Measurements from ENCODE around the gene KATNB1.

KATNB1 gene

DNA sequence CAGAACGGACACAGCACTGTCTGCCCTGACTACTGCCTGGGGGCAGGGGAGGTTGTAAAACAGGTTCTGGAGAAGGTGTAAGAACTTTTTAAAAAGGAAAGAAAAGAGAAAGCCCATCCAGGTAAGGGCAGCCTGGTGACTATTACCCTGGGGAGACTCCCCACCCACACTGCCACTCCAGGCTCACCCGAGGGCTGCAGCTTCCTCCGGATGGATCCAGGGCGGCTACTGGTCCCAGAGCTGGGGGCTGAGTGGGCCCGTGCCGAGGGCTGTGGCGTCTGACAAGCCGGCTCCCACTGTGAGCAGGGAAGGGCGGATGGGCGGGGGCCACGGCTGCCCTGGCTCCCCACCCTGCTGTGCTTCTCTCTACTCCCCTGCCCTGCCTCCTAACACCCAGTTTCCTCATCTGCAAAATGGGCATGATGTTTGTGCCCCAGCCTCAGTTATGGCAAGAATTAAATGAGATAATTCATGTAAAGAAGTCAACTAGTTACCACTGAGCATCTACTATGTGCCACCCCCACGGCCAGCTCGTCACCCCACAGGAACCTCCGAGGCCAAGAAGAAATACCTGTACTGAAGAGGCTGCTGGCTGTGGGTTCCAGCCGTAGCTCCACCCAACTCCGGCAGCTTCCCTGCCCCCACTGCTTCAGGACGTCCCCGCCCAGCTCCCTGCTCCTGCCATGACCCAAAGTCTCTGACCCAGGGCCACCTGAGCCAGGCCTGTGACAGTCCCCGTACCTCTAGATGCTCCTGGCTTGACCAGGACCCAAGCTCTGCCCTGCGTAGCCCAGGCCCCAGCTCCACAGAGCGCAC, 24.2 kb downstream of the KATNB1 start:
- DNase-seq (ENCODE audit: extremely low spot score), result no peak
- POLR2A ChIA-PET, result interaction anchor here (0.8 kb wide), 1 partner anchor 24 kb away, joined by 5 read pairs; the partner anchor contains the start of gene KATNB1
- TF ChIP-seq ARNT (IDR thresholded peaks at IDR 0.05) (no peak), NFRKB (IDR thresholded peaks at IDR 0.05) (no peak), SUZ12 (IDR thresholded peaks at IDR 0.05) (no peak), L3MBTL2 (conservative IDR thresholded peaks at IDR 0.05) (no peak), ZNF384 (IDR thresholded peaks at IDR 0.05) (no peak), TARDBP (IDR thresholded peaks at IDR 0.05) (no peak), FOXA1 (IDR thresholded peaks at IDR 0.05) (no peak)
- CTCF ChIA-PET, result no interaction called here

DNA sequence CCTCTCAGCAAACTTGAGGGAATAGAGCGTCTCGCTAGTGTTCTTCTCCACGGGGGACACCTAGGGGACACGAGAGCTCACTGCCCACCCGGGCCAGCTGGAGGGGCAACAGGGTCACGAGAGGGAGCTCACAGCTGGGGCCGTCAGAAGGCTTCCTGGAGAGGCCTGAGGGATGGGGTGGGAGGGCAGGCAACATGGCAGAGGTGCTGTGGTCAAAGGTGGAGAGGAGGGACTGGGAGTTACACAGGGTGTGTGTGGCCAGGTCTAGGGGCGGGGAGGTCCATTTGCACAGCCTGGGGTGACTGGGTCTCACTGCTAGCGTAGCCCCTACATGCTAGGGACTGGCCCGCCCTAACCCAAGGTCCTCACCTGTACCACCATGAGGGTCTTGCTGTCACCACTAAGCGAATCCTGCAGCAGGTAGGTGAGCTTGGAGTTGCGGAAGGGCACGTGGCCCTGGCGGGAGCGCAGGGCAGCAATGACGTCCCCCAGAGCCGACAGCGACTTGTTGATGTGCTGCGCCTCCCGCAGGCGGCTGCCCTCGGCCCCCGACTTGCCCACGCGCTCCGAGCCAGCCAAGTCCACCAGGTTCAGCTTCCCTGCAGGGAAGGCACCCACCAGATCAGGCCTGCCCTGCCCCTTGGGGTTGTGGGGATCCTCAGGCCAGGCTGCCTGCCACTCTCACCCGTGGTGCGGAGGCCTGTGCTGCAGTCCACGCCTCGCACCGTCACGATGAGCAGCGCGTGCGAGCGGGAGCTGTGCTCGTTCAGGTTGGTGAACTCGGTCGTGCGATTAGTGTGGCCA, 25.0 kb downstream of the KATNB1 start:
- POLR2A ChIA-PET, result interaction anchor here (0.8 kb wide), 1 partner anchor 25 kb away, joined by 5 read pairs; the partner anchor contains the start of gene KATNB1
- DNase-seq (ENCODE audit: extremely low spot score), result no peak
- CTCF ChIA-PET, result no interaction called here
- TF ChIP-seq CTBP1 (IDR thresholded peaks at IDR 0.05; ENCODE audit: borderline replicate concordance) (no peak), L3MBTL2 (conservative IDR thresholded peaks at IDR 0.05) (no peak), ELF4 (IDR thresholded peaks at IDR 0.05) (no peak), ARNT (IDR thresholded peaks at IDR 0.05) (no peak), SP1 (IDR thresholded peaks at IDR 0.05) (no peak), SUZ12 (IDR thresholded peaks at IDR 0.05) (no peak), LEF1 (IDR thresholded peaks at IDR 0.05; ENCODE audit: borderline replicate concordance) (no peak), TARDBP (IDR thresholded peaks at IDR 0.05) (no peak), BHLHE40 (IDR thresholded peaks at IDR 0.05; ENCODE audit: borderline replicate concordance) (no peak), FOXA1 (IDR thresholded peaks at IDR 0.05) (no peak), NFRKB (IDR thresholded peaks at IDR 0.05) (no peak), FOXM1 (IDR thresholded peaks at IDR 0.05; ENCODE audit: borderline replicate concordance) (no peak)
- TF ChIP-seq, protein P1, sequence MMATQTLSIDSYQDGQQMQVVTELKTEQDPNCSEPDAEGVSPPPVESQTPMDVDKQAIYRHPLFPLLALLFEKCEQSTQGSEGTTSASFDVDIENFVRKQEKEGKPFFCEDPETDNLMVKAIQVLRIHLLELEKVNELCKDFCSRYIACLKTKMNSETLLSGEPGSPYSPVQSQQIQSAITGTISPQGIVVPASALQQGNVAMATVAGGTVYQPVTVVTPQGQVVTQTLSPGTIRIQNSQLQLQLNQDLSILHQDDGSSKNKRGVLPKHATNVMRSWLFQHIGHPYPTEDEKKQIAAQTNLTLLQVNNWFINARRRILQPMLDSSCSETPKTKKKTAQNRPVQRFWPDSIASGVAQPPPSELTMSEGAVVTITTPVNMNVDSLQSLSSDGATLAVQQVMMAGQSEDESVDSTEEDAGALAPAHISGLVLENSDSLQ (IDR thresholded peaks at IDR 0.05), result no peak

DNA sequence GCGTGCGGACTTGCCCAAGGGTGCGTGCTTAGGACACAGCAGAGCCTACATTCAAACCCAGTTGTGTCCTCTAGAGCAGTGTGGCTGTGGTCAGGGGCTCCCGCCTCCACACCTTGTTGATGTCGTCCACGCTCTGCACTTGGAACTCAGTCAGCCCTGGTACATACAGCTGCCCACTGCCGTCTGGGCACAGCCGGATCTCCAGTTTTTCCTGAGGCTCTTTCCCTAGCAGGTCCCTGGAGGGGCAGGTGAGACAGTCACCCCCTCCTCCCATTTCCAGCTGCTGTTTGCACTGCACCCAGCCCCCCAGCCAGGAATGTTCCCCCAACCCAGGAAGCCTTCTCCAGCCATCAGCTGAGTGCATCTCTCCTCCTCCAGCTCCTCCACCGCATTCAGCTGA, 25.7 kb downstream of the KATNB1 start:
- CTCF ChIA-PET, result interaction anchor here (1.0 kb wide), 1 partner anchor 102 kb away, joined by 3 read pairs; no protein-coding TSS in a partner anchor

DNA sequence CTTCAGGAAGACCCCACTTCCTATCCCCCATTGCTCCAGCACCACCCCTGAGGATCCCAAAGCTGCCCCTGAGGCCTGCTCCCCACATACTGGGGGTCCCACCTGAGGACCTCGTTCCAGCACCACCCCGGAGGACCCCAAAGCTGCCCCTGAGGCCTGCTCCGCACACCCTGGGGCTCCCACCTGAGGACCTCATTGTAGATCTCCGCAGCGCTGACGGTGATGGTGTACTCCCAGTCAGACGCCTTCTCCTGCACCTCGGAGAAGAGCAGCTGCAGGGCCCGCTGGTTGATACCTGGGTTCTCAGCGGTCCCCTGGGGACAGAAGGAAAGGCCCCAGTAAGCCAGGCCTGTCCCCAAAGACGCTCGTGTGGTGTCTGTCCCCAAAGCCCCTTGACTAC, 26.4 kb downstream of the KATNB1 start:
- no peak for DNase-seq (ENCODE audit: extremely low spot score)
- no peak for TF ChIP-seq SUZ12 (IDR thresholded peaks at IDR 0.05)
- TF ChIP-seq LEF1 (IDR thresholded peaks at IDR 0.05; ENCODE audit: borderline replicate concordance), result no peak
- TF ChIP-seq FOXA1 (IDR thresholded peaks at IDR 0.05), result no peak
- TF ChIP-seq FOXK2 (IDR thresholded peaks at IDR 0.05), result no peak
- no peak for TF ChIP-seq TARDBP (IDR thresholded peaks at IDR 0.05)
- no peak for TF ChIP-seq SP1 (IDR thresholded peaks at IDR 0.05)
- TF ChIP-seq CTBP1 (IDR thresholded peaks at IDR 0.05; ENCODE audit: borderline replicate concordance), result no peak
- TF ChIP-seq ZNF384 (IDR thresholded peaks at IDR 0.05), result no peak
- no peak for TF ChIP-seq NFRKB (IDR thresholded peaks at IDR 0.05)
- TF ChIP-seq HDGF (IDR thresholded peaks at IDR 0.05; ENCODE audit: borderline replicate concordance), result no peak
- no peak for TF ChIP-seq BHLHE40 (IDR thresholded peaks at IDR 0.05; ENCODE audit: borderline replicate concordance)
- no peak for TF ChIP-seq L3MBTL2 (conservative IDR thresholded peaks at IDR 0.05)
- no peak for TF ChIP-seq ARNT (IDR thresholded peaks at IDR 0.05)
- no peak for TF ChIP-seq FOXM1 (IDR thresholded peaks at IDR 0.05; ENCODE audit: borderline replicate concordance)
- TF ChIP-seq, protein P1 (IDR thresholded peaks at IDR 0.05), result no peak
- no peak for TF ChIP-seq ELF4 (IDR thresholded peaks at IDR 0.05)
- CTCF ChIA-PET, result interaction anchor here (1.0 kb wide), 1 partner anchor 101 kb away, joined by 3 read pairs; no protein-coding TSS in a partner anchor
- POLR2A ChIA-PET, result interaction anchor here (0.9 kb wide), 1 partner anchor 27 kb away, joined by 4 read pairs; the partner anchor contains the start of gene KATNB1

More for the DNA sequence above, 25.7 kb downstream of the KATNB1 start:
- TF ChIP-seq ARNT (IDR thresholded peaks at IDR 0.05), result no peak
- no peak for TF ChIP-seq SP1 (IDR thresholded peaks at IDR 0.05)
- TF ChIP-seq TARDBP (IDR thresholded peaks at IDR 0.05), result no peak
- no peak for TF ChIP-seq NFRKB (IDR thresholded peaks at IDR 0.05)
- no peak for TF ChIP-seq CTBP1 (IDR thresholded peaks at IDR 0.05; ENCODE audit: borderline replicate concordance)
- TF ChIP-seq FOXM1 (IDR thresholded peaks at IDR 0.05; ENCODE audit: borderline replicate concordance), result no peak
- no peak for DNase-seq (ENCODE audit: extremely low spot score)
- POLR2A ChIA-PET, result interaction anchor here (0.9 kb wide), 1 partner anchor 26 kb away, joined by 4 read pairs; the partner anchor contains the start of gene KATNB1

DNA sequence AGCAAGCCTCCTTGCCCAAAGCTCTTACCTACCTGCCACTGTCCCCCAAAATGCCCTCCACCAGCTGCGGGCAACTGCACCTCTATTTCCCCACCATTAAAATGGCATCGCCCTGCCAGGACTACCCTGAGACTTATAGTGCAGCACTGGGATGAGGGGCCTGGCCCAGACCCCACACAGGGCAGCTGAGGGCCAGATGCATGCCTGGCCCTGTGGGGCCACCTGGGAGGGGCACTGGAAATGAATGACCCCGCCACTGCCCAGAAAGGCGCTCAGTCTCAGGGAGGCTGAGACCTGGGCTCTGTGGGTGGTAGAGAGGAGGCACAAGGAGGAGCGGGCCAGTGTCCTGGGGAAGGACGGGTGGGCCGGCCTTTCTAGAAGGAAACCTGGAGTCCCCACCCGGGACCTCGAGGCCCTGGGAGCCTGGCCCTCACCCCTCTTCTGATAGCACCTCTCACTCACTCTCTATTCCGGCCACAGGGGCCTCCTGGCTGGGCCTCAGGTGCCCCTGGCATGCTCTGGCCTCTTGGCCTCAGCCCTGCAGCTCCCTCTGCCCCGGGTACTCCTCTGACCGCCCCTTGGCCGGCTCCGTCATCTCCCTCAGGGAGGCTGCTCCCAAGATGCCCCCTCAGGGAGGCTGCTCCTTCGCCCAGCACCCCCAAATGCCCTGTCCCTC, 26.9 kb downstream of the KATNB1 start:
- ChIA-PET CTCF (interaction anchor here (0.6 kb wide), 1 partner anchor 535 kb away, joined by 3 read pairs; no protein-coding TSS in a partner anchor), POLR2A (interaction anchor here (0.9 kb wide), 1 partner anchor 27 kb away, joined by 4 read pairs; the partner anchor contains the start of gene KATNB1)
- no peak for DNase-seq (ENCODE audit: extremely low spot score)
- no peak for TF ChIP-seq BHLHE40 (IDR thresholded peaks at IDR 0.05; ENCODE audit: borderline replicate concordance)
- TF ChIP-seq FOXM1 (IDR thresholded peaks at IDR 0.05; ENCODE audit: borderline replicate concordance), result no peak
- TF ChIP-seq ELF4 (IDR thresholded peaks at IDR 0.05), result no peak
- TF ChIP-seq FOXK2 (IDR thresholded peaks at IDR 0.05), result no peak
- no peak for TF ChIP-seq ZNF384 (IDR thresholded peaks at IDR 0.05)
- no peak for TF ChIP-seq NFRKB (IDR thresholded peaks at IDR 0.05)
- no peak for TF ChIP-seq TARDBP (IDR thresholded peaks at IDR 0.05)
- no peak for TF ChIP-seq SP1 (IDR thresholded peaks at IDR 0.05)
- no peak for TF ChIP-seq HDGF (IDR thresholded peaks at IDR 0.05; ENCODE audit: borderline replicate concordance)
- TF ChIP-seq L3MBTL2 (conservative IDR thresholded peaks at IDR 0.05), result no peak
- no peak for TF ChIP-seq FOXA1 (IDR thresholded peaks at IDR 0.05)
- TF ChIP-seq CTBP1 (IDR thresholded peaks at IDR 0.05; ENCODE audit: borderline replicate concordance), result no peak
- TF ChIP-seq LEF1 (IDR thresholded peaks at IDR 0.05; ENCODE audit: borderline replicate concordance), result no peak
- no peak for TF ChIP-seq ARNT (IDR thresholded peaks at IDR 0.05)
- TF ChIP-seq SUZ12 (IDR thresholded peaks at IDR 0.05), result no peak
- TF ChIP-seq, protein P1 (IDR thresholded peaks at IDR 0.05), result no peak

All from HEK293T (cell line).